Retina (tissue), 1 donor: ENCODE results near the gene ARMC9.
"Not testable (repeated sequence)": the region's sequence is repeated elsewhere in the genome, so short reads cannot be mapped to it uniquely, and the experiment has no call there.

Source experiments
- DNase-seq: peaks from one replicate; pipeline ENCODE4 v3.0.0-alpha.2; 2016

ARMC9 gene

DNA sequence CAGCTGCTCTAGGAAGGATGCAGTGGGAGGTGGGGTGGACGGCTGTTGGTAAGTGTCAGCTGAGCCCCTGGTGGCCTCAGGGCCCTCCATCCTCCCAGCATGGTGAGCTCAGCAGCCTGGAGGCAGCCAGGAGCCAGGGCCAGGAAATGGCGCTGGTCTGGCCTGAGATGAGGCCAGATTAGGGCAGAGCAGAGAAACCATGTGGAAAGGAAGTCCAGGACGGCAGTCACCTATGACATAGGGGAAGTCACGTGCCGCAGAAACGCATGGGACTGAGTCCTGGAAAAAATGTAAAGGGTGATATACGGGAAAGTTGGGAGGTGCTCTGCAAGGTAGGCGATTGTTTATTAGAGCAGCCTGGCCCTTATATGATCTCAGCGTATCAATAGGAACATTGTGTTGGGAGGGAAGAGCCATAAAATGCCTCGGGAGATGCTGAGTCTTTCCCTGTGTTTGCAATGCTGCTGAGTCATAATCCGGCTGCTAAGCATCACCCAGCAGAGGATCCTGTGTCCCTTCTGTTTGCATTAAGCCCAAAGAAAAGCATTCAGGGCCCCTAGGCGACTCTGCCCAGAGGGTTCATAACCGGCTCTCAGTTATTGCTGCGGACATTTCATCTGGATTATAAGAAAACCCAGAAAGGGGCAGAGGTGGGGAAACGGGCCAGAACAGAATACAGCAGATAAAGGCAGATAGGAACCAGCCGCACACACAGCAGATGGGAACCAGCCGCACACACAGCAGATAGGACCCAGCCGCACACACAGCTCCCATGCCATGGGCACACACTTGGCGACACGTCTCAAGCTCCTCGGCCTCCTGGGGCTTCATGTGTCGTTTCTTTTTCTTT lies 166.8 kb downstream of the ARMC9 start:
- no peak for DNase-seq

DNA sequence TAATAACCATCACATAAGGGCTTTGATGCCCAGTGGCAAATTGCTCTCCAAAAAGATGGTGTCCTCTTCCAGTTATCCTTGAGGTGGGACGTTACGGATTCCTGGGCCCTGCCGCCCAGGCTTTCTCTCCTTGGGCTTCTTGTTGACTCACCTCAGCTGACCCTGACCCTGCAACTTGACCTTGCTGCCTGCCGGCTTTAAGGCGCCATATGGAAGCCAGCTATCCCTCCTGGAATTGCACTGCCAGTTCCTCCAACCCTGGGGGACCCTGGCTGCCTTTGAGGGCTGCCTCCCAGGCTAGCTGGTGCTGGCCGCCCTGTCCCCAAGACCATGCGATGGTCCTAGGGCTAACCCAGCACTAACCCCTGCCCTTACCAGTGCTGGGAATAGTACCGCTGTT lies 168.7 kb downstream of the ARMC9 start:
- no peak for DNase-seq

DNA sequence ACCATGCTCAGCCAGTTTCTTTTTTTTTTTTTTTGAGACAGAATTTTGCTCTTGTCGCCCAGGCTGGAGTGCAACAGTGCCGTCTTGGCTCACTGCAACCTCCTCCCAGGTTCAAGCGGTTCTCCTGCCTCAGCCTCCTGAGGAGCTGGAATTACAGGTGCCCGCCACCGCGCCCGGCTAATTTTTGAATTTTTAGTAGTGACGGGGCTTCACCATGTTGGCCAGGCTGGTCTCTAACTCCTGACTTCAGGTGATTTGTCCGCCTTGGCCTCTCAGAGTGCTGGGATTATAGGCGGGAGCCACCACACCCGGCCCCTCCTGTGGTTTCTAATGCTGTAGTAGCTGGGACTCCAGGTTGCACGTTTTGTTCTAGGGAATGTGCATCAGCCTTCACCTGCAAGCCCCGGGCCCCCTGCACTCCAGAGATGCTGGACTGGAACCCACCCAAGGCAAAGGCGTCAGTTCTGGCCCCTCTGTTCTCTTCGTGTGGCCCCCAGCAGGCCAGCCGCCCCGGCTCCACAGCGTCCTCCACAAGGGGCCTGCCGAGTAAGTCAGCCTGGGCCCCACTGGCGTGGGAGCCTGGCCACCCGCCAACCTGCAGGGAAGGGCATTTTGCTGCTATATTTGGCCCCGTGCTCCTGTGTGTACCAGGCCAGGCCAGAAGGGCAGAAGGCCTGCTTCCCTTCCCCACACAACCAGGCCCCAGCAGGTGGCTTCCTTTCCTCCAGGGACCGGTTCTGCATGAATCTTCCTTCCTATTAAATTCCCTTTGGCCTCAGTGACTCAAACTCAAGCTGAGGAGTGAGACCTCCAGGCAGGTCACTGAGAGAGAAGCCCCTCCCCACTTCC lies 171.4 kb downstream of the ARMC9 start:
- DNase-seq = no peak

DNA sequence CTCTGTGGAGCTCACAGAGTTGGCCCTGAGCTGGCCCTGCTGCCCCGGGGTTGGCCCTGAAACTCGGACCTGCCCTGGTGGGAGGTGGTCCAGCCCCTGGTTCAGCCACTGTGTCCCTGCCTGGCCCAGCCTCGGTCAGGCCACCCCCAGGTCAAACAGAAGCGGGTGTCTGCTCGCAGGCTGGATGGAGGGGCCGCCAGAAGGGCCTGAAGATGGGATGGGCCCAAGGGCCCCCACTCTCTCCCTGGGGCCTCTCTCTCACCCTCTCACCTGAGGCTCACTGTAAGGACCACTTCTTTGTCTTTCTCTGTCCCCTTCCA lies 172.0 kb downstream of the ARMC9 start:
- DNase-seq = no peak

DNA sequence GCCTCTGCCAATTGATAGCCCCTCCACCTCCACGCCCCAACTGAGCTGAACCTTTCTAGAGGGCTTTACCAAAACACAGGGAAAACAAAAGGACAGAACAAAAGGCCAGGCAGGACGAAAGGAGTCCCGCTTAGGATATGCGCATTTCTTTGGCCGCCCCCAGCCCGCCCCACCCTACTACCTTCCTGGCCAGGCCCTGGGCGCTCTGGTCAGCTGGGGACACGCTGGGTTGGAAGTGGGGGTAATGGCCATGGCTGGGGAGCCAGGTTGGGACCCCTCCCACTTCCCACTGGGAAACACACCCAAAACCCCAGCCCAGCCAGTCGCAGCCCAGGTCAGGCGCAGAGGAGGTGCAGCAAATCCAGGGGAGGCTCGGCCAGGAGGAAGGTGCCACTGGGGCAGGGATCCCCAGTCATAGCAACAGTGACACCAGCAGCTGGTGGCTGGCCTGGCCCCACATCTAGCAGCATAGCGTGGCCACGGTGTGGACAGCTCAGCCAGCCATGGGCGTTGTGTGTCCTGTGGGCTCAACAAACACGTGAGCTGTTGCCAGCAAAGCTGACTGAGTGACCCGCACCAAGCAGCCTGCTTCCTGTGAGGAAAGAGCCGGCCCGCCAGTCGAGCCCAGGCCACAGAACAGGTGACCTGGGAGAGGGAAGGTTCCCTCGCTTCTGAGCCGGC lies 172.5 kb downstream of the ARMC9 start:
- DNase-seq = no peak

DNA sequence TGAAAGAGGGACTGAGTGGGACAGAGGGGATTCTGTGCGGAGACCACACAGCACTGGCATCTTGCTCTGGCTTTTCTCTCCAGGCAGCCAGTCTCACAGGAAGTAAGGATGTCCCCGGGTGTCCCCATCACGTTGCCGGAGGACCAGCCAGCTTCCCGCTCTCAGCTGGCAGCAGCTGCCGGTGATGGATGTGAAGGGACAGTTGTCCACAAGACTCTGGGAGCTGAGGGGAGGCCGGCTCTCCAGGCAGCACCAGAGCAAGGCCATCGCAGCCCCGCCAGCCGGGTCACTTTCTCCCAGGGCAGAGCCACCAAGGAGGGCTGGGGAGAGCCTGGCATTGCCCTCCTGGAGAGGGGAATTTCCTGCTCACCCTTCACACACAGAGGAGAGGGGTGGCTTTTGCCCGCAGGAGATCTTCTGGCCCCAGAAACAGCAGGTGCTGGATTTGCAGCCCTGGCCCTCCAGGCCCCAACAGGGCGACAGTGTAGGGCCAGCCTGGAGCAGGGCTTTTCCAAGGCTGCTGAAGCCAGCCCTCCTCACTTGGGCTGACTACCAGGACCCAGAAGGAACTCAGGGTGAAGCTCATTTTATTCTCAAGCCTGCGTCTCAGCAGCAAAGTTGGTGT lies 173.1 kb downstream of the ARMC9 start:
- peak; percentile 67 for DNase-seq

DNA sequence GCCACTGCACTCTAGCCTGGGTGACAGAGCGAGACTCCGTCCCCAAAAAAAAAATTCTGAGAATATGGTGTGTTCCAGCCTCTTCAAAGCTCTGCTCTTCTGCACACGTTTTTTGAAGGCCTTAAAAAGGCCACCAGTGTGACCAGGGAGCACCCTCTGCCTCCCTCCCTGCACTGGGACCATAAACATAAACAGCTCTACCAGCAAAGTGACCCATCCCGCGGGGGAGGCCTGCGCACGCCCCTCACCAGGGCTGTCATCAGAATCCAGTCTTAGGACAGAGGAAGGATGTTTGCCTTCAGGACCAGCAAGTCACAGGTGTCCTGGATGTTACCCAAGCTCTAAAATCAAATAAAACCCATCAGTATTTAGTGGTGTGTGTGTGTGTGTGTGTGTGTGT lies 173.9 kb downstream of the ARMC9 start:
- DNase-seq = no peak

DNA sequence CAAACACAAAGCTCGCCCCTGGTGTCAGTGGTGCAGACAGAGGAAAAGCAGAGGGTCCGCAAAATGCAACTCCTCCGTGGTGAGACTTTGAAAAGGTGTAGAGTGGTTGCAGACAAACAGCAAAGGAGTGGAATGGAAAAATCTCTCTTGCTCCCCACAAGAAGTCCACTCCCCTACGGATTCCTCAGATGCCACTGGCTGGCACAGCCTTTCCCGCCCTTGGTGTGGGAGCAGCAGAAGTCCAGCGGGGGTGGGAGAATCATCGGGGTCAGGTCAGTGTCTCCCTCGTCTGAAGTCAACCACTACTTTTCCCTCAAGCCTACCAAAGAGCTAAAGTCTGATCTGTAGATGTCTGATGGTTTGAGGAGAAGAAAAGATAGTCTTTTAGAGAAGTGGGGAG lies 174.8 kb downstream of the ARMC9 start:
- no peak for DNase-seq

DNA sequence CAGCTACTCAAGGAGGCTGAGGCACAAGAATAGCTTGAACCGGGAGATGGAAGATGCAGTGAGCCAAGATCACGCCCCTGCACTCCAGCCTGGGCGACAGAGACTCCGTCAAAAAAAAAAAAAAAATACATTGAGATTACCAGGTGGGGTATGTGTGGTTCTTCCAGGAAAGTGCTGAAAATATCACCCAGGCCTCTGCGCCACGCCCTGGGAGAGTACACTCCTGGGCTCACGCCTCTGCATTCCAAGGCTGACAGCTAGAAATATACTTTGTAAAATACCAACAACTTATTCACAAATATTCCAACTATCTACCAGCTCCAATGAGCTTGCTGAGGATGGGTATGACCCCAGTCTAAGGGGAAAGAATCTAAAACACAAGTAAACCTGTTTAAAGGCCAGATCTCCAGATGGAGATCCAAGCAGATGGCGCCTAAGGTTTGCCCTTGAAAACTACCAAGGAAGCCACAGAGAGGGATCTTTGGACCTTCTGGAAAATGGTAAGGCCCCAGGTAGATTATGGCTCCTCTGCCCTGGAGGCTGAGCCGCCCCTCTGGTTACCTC lies 175.4 kb downstream of the ARMC9 start:
- DNase-seq = no peak

DNA sequence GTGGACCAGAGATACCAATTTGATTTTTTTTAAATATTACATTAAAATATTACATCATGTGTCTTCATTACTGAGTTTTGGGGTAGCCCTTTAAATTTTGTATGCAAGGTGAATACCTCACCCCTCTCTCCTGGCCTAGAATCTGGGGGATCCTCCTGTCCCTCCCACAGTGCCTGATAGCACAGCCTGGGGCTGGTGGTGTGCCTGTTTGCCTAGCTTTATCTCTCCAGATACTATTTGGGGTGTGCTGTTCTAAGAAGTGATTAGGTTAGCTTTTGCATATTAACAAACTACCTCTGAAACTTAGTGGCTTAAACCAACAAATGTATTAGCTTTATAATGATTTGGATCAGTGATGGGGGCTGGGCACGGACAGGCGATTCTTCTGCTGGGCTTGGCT lies 176.3 kb downstream of the ARMC9 start:
- no peak for DNase-seq

DNA sequence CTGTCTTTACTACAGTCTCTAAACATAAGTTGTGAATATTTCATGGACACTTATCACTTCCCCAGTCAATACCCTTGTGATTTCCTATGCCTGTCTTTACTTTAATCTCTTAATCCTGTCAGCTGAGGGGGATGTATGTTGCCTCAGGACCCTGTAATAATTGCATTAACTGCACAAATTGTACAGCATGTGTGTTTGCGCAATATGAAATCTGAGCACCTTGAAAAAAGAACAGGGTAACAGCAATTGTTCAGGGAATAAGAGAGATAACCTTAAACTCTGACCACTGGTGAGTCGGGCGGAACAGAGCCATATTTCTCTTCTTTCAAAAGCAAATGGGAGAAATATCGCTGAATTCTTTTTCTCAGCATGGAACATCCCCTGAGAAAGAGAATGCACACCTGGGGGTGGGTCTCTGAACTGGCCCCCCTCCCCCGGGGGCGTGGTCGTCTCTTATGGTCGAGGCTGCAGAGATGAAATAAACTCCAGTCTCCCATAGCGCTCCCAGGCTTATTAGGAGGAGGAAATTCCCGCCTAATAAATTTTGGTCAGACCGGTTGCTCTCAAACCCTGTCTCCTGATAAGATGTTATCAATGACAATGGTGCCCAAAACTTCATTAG lies 177.7 kb downstream of the ARMC9 start:
- not testable (repeated sequence) for DNase-seq

DNA sequence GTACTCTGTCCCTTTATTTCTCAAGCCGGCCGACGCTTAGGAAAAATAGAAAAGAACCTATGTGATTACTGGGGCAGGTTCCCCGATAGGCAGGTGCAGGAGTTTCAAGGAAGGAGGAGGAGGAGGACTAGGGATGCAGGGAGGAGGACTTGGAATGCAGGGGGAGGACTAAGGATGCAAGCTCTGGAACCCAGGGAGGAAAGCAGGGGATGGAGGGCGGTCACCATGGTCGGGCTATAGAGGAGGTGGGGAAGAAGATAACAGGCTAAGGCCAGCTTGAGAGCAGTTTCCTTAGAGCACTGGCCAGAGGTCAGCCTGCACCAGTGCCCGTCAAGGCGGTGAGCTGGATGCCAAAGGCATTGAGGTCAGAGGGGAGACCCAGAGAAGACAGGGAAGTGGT lies 178.4 kb downstream of the ARMC9 start:
- DNase-seq = no peak

DNA sequence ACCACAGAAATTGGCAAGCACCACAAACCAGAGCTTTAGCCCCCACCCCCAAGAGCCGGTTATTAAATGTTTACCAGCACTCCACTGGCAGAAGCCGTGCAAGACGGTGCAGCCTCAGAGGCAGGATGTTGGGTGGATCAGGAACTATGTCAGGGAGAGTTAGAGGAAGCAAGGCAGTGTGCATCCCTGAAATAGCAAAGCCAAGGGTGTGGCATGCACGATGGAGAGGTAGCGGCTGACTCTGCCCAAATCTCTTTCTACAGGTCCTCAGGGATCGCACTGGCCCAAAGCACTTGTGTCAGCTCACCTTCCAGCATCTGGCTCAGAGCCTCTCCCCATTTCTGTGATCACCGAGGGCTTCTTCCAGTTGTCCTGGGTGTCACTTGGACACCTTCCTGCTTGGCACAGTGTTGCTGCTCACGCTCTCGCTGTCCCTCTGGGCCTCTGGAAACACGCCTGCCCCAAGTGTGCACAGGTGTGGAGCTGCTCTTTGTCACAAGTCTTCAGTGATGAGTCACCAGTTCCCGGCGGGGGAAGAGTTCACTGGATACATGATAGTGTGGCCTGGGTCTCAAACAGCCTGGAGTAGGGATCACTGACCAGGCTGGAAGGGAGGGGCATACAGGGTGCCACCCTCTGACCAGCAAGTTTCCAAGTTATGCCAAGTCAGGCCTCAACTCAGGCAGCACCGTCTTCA lies 179.7 kb downstream of the ARMC9 start:
- no peak for DNase-seq

DNA sequence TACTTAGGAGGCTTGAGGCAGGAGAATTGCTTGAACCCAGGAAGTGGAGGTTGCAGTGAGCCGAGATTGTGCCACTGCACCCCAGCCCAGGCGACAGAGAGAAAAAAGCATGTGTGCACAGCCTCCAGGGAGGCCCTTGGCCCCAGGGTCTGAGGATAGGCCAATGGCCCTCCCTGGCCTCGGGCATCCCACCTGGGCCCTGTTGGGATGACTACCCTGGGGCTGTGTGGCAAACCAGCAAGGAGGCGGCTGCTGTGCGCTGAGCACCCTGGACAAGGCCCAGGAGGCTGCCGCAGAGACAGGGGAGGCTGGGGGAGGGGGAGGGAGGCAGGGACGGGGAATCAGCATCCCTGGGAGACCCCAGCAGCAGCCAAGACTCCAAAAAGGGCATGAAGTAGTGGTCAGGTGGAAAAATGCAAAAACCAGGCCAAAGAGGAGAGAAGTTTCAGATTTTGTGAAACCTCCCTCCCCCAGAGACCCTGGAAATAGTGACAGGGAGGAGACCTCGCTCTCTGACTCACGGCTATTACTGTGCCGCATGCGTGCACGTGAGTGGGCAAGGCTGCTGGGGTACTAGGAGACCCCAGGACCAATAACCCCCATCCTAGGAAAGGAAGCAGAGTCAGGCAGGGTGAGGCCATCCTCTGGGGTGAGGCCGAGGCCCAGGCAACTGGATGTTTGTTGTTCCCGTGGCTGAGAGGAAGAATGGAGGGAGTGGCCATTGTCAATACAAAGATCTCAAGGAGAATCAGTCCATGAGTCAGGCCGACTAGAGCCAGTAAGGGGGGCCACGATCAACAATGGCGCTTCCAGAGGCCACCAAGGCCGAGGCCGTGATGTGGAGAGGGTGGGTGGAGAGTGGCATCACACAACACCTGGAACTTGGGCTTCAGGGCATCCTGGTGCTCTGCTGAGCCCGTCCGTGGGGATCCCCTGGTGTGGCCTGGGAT lies 181.1 kb downstream of the ARMC9 start:
- DNase-seq = no peak

DNA sequence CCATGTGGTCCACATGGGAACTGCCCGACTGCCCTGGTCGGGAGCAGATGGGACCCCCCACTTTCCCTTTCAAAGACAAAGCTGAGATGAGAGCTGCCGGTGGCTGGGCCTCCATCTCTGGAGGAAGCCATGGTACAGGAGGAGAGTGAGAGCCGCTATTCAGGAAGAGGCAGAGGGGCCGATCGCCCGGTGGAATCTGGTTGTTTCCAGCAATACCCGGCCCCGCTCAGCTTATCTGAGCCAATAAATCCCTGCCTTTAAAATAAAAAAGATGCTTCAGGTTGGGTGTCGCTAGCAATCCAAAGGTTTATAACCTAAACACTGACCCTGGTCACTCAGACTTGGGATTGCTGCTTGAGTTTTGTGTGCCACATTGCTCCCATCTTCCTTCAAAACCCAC lies 181.9 kb downstream of the ARMC9 start:
- no peak for DNase-seq

DNA sequence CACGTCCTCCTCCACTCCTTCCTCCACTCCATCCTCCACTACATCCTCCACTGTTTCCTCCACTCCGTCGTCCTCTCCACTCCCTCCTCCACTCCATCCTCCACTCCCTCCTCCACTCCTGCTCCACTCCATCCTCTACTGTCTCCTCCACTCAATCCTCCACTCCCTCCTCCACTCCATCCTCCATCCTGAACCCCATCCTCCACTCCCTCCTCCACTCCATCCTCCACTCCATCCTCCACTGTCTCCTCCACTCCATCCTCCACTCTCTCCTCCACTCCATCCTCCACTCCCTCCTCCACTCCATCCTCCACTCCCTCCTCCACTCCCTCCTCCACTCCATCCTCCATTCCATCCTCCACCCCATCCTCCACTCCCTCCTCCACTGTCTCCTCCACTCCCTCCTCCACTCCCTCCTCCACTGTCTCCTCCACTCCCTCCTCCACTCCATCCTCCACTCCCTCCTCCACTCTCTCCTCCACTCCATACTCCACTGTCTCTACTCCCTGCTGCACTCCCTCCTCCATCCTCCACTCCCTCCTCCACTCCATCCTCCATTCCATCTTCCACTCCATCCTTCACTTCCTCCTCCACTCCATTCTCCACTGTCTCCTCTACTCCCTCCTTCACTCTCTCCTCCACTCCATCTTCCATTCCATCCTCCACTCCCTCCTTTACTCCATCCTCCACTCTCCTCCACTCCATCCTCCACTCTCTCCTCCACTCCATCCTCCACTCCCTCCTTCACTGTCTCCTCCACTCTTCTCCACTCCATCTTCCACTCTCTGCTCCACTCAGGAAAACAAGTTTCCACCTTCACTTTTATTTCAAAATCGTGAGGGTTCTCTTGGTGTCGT lies 182.8 kb downstream of the ARMC9 start:
- no peak for DNase-seq

DNA sequence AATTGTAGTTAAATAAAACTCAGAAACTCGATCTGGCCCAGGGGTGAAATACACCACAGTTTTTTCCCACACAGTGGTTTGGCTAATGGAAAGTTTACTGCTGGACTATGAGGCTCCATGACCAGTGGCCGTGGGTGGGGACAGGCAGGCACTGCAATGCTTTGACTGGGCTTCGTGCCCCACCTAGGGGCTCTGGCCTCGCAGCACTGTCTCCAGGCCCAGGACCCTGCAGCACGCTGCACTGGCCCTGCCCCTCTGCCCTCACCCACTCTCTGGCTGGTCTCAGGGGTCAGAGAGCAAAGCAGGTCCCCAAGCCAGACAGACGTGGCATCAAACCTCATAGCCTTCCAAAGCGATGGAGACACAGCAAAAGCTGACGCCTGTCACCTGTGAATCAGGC lies 183.7 kb downstream of the ARMC9 start:
- no peak for DNase-seq

DNA sequence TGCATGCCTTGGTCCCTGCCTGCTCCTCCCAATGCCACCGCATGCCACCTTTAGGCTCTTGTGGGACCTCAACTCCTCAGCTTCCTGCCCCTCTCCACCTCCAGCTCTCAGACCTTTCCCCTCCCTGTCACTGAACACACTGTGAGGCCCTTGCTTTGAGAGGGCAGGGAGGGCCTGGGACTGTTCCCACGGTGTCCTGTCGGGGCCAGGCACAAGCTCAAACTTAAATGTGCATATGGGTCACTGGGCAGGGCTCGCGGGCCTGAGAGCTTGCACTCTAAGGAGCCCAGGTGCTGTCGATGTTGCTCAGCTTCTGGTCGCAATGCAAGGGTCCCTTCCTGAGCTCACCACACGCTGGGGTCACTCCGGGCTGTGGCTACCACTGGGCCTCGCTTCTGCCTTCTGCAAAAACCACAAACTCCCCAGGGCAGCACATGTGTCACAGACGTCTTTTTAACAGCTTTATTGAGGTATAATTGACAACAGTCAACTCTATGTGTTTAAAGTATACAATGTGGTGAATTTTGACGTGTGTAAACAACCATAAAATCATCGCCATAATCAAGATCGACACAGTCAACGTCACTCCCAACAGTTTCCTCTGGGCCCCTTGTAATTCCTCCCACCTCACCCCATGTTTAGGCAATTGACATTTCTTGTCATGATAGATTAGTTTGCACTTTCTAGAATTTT lies 185.1 kb downstream of the ARMC9 start:
- no peak for DNase-seq

DNA sequence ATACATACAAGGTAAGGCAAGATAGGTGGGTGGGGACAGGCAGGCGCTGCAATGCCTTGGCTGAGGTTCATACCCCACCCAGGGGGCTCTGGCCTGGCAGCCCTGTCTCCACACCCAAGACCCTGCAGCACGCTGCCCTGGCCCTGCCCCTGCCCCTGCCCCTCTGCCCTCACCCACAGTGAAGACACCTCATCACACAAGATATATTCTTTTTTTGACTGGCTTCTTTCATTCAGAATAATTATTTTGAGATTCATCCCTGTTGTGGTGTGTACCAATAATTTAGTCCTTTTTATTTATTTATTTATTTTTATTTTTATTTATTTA lies 185.6 kb downstream of the ARMC9 start:
- DNase-seq = no peak
